GM19467 (cell line): ENCODE results near the gene TDRD7.

Experiments used
- ATAC-seq: cut with Tn5 transposase; IDR thresholded peaks from one replicate; pipeline ENCODE4 v1.9.1; 2021; ENCODE audit warnings: mild to moderate bottlenecking, moderate library complexity; ENCODE audit not compliant: unreplicated experiment

TDRD7 gene

DNA sequence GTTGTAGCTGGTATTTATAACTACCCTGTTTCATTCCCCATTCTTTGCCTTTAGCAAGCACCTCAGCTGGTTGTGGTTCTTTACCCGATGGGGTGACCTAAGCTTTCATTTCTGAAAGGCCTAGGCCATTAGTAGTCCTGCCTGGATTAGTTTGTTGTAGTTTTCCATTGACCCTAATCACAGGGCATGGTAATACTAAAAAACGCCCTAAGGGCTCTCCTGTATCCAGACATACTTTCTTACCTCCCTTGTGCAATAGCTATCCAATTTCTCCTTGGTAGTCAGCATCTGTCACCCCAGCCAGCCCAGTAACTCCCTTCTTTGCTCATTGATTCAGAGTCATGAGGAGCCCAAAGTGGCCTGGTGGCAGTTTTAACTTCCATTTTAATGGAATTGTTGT is 113.6 kb downstream of the TDRD7 start:
- no peak for ATAC-seq

DNA sequence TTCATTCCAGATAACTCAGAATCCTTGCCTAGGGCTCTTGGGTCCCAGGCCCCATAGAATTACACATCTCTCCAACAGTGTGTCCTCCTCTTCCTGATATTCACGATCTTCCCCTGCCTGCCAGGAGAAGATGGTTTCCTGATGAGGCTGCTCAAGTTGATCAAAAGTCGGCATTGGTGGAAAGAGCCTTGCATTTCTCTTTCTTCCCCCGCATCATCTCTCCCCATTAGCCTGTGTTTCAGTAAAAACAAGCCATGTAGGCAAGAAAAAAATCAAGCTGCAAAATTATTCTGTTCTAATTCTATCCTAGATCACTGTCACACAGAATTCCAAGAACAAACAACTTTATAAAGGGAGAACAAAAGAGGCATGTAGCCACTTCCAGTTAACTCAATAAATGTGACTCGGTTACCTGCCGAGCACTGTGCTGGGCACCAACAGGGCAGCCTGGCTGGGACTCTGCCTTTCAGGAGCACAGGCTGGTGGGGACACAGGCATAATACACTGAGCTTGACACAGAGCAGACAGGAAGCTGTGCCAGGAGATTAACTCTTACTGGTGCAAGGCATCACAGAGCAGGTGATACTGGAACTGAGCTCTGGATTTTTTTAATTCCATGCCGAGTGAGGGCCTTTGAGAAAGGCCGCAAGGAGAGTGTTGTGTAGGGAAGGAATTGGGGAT is 115.1 kb downstream of the TDRD7 start:
- no peak for ATAC-seq

GRCh38 chr9:97527626-97528528 is 116.0 kb downstream of the TDRD7 start:
- no peak for ATAC-seq

- no peak for ATAC-seq
Observed at GRCh38 chr9:97528529-97529230, 116.8 kb downstream of the TDRD7 start.

GRCh38 chr9:97529363-97530076 is 117.6 kb downstream of the TDRD7 start:
- peak; percentile 57 for ATAC-seq

DNA sequence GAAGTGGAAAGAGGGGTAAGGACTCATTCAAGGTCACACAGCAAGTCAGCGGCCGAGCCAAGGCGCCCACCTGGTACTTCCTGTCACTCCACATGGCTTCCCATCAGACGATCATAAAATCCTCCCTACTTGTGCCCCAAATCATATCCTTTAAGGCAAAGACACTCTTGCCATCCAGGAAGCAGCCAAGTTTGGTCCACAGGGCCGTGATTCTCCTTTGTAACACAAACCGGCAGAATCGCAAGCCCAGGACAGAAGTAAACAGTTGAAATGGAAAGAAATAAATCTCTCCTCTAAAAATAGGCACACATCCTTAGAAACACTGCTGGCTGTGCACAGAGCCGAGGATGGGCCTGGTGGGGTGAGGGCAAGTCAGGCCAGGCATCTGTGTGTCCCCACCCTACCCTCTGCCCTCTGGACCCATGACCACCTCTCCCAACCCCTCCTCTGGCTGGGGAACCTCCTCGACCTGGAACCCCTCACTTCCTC is 120.0 kb downstream of the TDRD7 start:
- ATAC-seq: no peak

- ATAC-seq: no peak
Observed at GRCh38 chr9:97534185-97534584, 122.3 kb downstream of the TDRD7 start.

GRCh38 chr9:97534961-97535594 is 123.2 kb downstream of the TDRD7 start:
- ATAC-seq: no peak

DNA sequence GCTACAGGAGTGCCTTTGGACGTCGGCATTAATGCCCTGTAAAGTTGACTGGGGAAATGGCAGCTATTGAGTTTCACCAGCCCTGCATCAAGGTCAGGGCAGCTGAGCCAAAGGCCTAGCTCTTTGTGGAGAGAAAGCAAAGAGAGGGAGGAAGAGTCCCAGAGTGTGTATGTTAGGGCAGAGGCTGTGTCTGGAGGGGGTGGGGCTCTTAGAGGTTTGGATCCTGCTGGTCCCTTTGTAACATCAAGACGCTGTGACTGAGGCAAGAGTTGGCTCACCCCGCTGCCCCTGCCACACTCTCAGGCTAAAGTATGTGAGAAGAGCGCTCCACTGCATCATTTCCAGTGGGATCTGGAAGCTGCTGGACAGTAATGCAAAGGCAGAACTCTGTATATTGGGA is 123.9 kb downstream of the TDRD7 start:
- ATAC-seq: no peak

DNA sequence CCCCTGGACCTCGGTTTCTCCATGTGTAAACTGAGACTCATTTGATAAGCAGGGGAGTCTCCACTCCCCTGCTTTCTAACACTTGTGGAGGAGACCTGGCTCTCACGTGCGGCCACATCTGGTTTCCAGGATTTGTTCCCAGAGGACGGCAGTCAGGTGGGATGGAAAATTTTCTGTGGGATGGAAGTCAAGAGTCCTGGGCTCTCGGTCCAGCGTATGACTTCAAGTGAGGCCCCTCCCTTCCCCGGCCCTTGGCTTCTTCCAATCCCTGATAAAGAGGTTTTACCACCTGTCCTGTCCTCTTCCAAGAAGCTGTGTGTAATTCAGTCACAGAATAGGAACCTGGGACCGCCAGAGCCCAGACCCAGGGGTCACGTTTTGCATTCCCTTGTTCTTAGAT is 124.6 kb downstream of the TDRD7 start:
- ATAC-seq: no peak

GRCh38 chr9:97543561-97543960 is 131.7 kb downstream of the TDRD7 start:
- no peak for ATAC-seq

DNA sequence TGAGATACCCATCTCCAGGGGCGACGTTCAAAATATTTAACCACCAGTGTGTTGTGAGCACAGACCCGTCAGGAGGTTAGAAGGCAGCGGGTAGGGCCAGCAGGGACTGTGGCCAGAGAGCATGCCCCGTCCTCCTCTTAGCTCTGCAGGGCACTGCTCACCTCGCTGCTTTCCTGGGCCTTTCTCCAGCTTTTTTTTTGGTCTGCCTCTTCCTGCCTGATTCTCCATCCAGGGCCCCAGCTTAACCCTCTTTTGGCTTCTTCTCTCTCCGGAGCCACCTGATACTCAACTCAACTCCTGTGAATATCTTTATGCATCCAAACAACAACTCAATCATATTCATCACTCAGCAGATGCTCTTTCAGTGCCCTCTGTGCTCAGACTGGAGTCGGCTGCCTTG is 133.6 kb downstream of the TDRD7 start:
- no peak for ATAC-seq
